GM18511 (cell line): ENCODE measurements around the gene ZNF416.

Source experiments
- ATAC-seq: cut with Tn5 transposase; IDR thresholded peaks from one replicate; pipeline ENCODE4 v1.9.1; 2021; ENCODE audit warnings: mild to moderate bottlenecking, moderate library complexity; ENCODE audit not compliant: unreplicated experiment

ZNF416 gene

GRCh38 chr19:57559404-57560025 is 19.2 kb downstream of the ZNF416 start, which contains the start of gene ZNF550:
Gene ZNF550 (minus strand): TSS chr19:57559863. CDS start chr19:57559682, 181 bp downstream.
- peak; percentile 100 for ATAC-seq

- ATAC-seq, result peak; percentile 42
These were observed 19.7 kb downstream of the ZNF416 start for GRCh38 chr19:57559008-57559403.

GRCh38 chr19:57558525-57558924 is 20.2 kb downstream of the ZNF416 start:
- no peak for ATAC-seq

GRCh38 chr19:57557659-57558058 is 21.1 kb downstream of the ZNF416 start:
- no peak for ATAC-seq

GRCh38 chr19:57552432-57552831 is 26.3 kb downstream of the ZNF416 start:
- no peak for ATAC-seq

GRCh38 chr19:57546513-57546912 is 32.2 kb downstream of the ZNF416 start:
- ATAC-seq, result no peak

- ATAC-seq, result no peak
These were observed 40.7 kb downstream of the ZNF416 start for GRCh38 chr19:57537953-57538547.

GRCh38 chr19:57527136-57527881 is 51.4 kb downstream of the ZNF416 start, which contains the start of gene ZNF549:
Gene ZNF549 (plus strand): TSS chr19:57527356. CDS start chr19:57527574, 218 bp downstream.
- peak; percentile 100 for ATAC-seq
